Astrocyte of the spinal cord (primary cell): ENCODE measurements around the gene CAMKK2.
"Not testable (repeated sequence)": the region's sequence is repeated elsewhere in the genome, so short reads cannot be mapped to it uniquely, and the experiment has no call there.

ENCODE experiments used
- DNase-seq: peaks from one replicate; pipeline ENCODE4 v3.0.0; 2011; ENCODE audit warnings: low read depth, low spot score
- H3K4me3 ChIP-seq: 2 replicates; pipeline ENCODE4 v1.5.1; 2011; ENCODE audit warnings: low read depth, mild to moderate bottlenecking, low read length, moderate library complexity
- CTCF ChIP-seq: IDR thresholded peaks from 2 replicates; pipeline ENCODE4 v1.5.1; 2012; ENCODE audit warnings: low read depth, mild to moderate bottlenecking, low read length, inconsistent platforms
- in situ Hi-C: cut with HindIII; loops from 2 replicates; pipeline ENCODE4 v1.10.0; 2017; ENCODE audit warnings: low sequenced_read_pairs

CAMKK2 gene

GRCh38 chr12:121323908-121324307 lies 27.4 kb upstream of the CAMKK2 start:
- TF ChIP-seq CTCF = no peak
- in situ Hi-C loops = no loop called here
- H3K4me3 ChIP-seq = no peak overlapping the region
- no peak for DNase-seq

- in situ Hi-C loops = no loop called here
- DNase-seq = no peak
Measured at GRCh38 chr12:121318121-121318520, 21.6 kb upstream of the CAMKK2 start.

GRCh38 chr12:121314431-121314830 lies 17.9 kb upstream of the CAMKK2 start:
- DNase-seq = no peak
- in situ Hi-C loops = no loop called here
- TF ChIP-seq CTCF = no peak
- H3K4me3 ChIP-seq = no peak overlapping the region

More at GRCh38 chr12:121318121-121318520, 21.6 kb upstream of the CAMKK2 start:
- no peak overlapping the region for H3K4me3 ChIP-seq
- no peak for TF ChIP-seq CTCF

- in situ Hi-C loops, H3K4me3 ChIP-seq, DNase-seq: not testable (repeated sequence)
Measured at GRCh38 chr12:121310231-121310630, 13.7 kb upstream of the CAMKK2 start.

GRCh38 chr12:121307397-121307796 lies 10.9 kb upstream of the CAMKK2 start:
- DNase-seq, in situ Hi-C loops, H3K4me3 ChIP-seq: not testable (repeated sequence)

GRCh38 chr12:121304306-121304705 lies 7.8 kb upstream of the CAMKK2 start:
- no peak for TF ChIP-seq CTCF
- in situ Hi-C loops = no loop called here
- DNase-seq = no peak
- no peak overlapping the region for H3K4me3 ChIP-seq

- H3K4me3 ChIP-seq = no peak overlapping the region
- no peak for TF ChIP-seq CTCF
- in situ Hi-C loops = no loop called here
- DNase-seq = no peak
Measured at GRCh38 chr12:121301876-121302275, 5.4 kb upstream of the CAMKK2 start.
